Testis (tissue), 3 donors: ENCODE results near the gene VMAC. TPM values are rescaled to one million over a fixed set of nuclear protein-coding genes. Genes with fewer than 3 reads are reported as not detected.

ENCODE experiments used
- DNase-seq: peaks from one replicate; pipeline ENCODE4 v3.0.0-alpha.2; 2019
- H3K27ac ChIP-seq, 2 donors: fragments of 200-600 bp; sonication (generic); one replicate each; pipeline ENCODE4 v1.5.1; 2019
- H3K27me3 ChIP-seq: fragments of 200-600 bp; sonication (generic); one replicate; pipeline ENCODE4 v1.5.1; 2019
- H3K36me3 ChIP-seq: fragments of 200-600 bp; sonication (generic); one replicate; pipeline ENCODE4 v1.5.1; 2017; ENCODE audit warnings: low read depth; ENCODE audit errors: missing control alignments
- H3K4me1 ChIP-seq: fragments of 200-600 bp; sonication (generic); one replicate; pipeline ENCODE4 v1.5.1; 2019
- H3K4me3 ChIP-seq, 2 donors: fragments of 200-600 bp; sonication (generic); one replicate each; pipeline ENCODE4 v1.5.1; 2017 to 2019
- H3K9me3 ChIP-seq: fragments of 200-600 bp; sonication (generic); one replicate; pipeline ENCODE4 v1.5.1; 2017
- POLR2A ChIP-seq: fragments of 450-650 bp; IDR thresholded peaks from one replicate; pipeline ENCODE4 v1.6.1; 2017; ENCODE audit warnings: antibody characterized with exemption, mild to moderate bottlenecking, moderate library complexity
- WGBS, 2 donors: methylation state at CpG; one replicate each; pipeline ENCODE4 v1.1.5; 2018; 5-methylcytosine and 5-hydroxymethylcytosine counted together
- intact Hi-C: fragments of 100-400 bp; cut with DNase I; formaldehyde crosslinking; loops from one replicate; pipeline ENCODE4 v1.15.1; 2023; ENCODE audit warnings: low total_unique reads
- polyA plus RNA-seq: library from polyadenylated mRNA; stranded (reverse); fragments of 350-450 nt; fragmentation: Illumina TruSeq; extraction: RNeasy Lipid Tissue Mini Kit (QIAGEN cat#74804); gene quantifications from one replicate; pipeline ENCODE4 v1.2.3, GENCODE V29; 2014; ENCODE audit warnings: low read depth, low replicate concordance; ENCODE audit not compliant: insufficient read depth
- total RNA-seq, 2 donors: library from RNA; depleted of rRNA; stranded (reverse); fragments of >200 nt; gene quantifications; one replicate each; pipeline ENCODE4 v1.2.3, GENCODE V29; 2016
- TF ChIP-seq, protein P1 (sequence below), 3 experiments: fragments of 450-650 bp in 2 of 3; fragments of 200-600 bp in 1 of 3; sonication (generic) in 1 of 3; IDR thresholded peaks; one replicate each; pipeline ENCODE4 v1.5.1; 2016 to 2019; ENCODE audit warnings: antibody characterized with exemption in 3 of 3, mild to moderate bottlenecking in 2 of 3, moderate library complexity in 1 of 3

The VMAC gene
- total and polyA plus RNA-seq, 3 donors from 2014 or later = 3.4 to 7.7 (median 7.4) TPM

DNA sequence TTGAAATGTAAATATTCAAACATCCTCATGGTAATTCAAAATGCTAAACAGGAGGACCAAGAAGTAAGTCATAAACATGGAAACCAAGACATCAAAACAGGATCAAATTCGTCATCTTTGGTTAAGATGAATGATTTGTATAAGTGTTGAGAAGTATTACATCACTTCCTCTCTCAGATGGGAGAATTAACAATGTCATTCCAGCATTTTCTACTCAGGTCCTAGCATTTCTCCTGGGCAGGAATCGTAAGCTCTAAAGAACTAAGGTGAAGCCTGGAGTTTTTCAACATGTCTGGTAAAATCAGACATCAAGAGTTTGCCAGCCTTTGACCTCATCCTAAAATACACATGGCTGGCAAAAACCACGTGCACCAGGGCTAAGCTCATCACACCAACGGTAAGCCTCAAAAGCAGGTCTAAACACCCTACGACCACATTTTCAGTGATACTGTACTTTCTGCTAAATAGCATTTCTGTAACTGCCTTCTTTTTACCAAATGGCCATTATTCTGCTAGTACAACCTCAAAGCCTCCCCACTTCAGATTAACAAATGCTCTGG is 48.4 kb downstream of the VMAC start:
- intact Hi-C loops = no loop called here
- no peak for TF ChIP-seq POLR2A
- TF ChIP-seq, protein P1, sequence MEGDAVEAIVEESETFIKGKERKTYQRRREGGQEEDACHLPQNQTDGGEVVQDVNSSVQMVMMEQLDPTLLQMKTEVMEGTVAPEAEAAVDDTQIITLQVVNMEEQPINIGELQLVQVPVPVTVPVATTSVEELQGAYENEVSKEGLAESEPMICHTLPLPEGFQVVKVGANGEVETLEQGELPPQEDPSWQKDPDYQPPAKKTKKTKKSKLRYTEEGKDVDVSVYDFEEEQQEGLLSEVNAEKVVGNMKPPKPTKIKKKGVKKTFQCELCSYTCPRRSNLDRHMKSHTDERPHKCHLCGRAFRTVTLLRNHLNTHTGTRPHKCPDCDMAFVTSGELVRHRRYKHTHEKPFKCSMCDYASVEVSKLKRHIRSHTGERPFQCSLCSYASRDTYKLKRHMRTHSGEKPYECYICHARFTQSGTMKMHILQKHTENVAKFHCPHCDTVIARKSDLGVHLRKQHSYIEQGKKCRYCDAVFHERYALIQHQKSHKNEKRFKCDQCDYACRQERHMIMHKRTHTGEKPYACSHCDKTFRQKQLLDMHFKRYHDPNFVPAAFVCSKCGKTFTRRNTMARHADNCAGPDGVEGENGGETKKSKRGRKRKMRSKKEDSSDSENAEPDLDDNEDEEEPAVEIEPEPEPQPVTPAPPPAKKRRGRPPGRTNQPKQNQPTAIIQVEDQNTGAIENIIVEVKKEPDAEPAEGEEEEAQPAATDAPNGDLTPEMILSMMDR (IDR thresholded peaks at IDR 0.05) = no peak
- H3K27ac ChIP-seq = no peak overlapping the region
- H3K9me3 ChIP-seq = no peaks in the 10 kb centered on the region
- DNase-seq = no peak
- no peaks in the 10 kb centered on the region for H3K36me3 ChIP-seq
- H3K4me3 ChIP-seq = no peak overlapping the region
- peaks cover 39% of the 10 kb centered on the region for H3K4me1 ChIP-seq
- H3K27me3 ChIP-seq = no peaks in the 10 kb centered on the region
- WGBS, 2 donors = 83 to 90% methylated on average over 5 of the region's 5 CpGs

- TF ChIP-seq, protein P1 (IDR thresholded peaks at IDR 0.05) = no peak
- no peak for TF ChIP-seq POLR2A
- H3K4me1 ChIP-seq = peaks cover 33% of the 10 kb centered on the region
These were observed 49.1 kb downstream of the VMAC start for GRCh38 chr19:5953680-5954213.

DNA sequence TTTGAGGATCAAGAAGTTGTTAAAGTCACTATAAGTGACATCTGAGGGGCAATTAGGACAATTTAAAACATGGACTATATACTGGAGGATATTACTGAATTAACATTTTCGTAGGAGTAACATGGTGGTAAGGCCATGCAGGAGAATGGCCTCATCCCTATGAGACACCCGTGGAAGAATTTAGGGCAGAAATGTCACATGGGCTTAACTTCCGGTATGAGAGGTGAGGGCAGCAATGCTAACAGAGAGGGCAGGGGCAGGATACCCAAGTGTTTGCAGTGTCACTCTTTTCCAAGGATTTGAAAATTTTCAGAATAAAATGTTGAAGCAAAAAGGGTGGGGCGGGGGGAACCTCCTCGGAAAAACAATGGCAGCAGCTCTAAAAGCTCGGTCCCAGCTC is 49.6 kb downstream of the VMAC start:
- no peak overlapping the region for H3K4me3 ChIP-seq
- intact Hi-C loops = no loop called here
- 66 to 67% methylated on average over 6 of the region's 6 CpGs for WGBS, 2 donors

More at GRCh38 chr19:5953680-5954213, 49.1 kb downstream of the VMAC start:
- no peaks in the 10 kb centered on the region for H3K9me3 ChIP-seq
- H3K27me3 ChIP-seq = no peaks in the 10 kb centered on the region
- DNase-seq = no peak
- H3K36me3 ChIP-seq = no peaks in the 10 kb centered on the region
- no peak overlapping the region for H3K27ac ChIP-seq
- WGBS, 2 donors = 66 to 70% methylated on average over 17 of the region's 17 CpGs
- intact Hi-C loops = no loop called here
- no peak overlapping the region for H3K4me3 ChIP-seq

DNA sequence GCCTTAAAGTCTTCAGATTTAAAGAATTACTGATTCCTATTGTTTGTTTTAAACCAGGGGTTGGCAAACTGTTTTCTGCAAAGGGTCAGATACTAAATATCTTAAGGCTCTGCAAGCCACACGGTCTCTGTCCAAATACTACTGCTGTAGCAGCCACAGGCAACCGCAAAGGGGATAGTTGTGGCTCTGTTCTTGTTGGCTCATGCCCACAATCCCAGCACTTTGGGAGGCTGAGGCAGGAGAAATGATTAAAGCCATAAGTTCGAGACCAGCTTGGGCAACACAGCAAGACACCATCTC is 50.9 kb downstream of the VMAC start:
- intact Hi-C loops = no loop called here
- H3K27ac ChIP-seq = no peak overlapping the region
- no peak for DNase-seq

More for the DNA sequence above, 49.6 kb downstream of the VMAC start:
- H3K27me3 ChIP-seq = no peaks in the 10 kb centered on the region
- TF ChIP-seq POLR2A = no peak
- TF ChIP-seq, protein P1 (IDR thresholded peaks at IDR 0.05) = no peak
- DNase-seq = no peak
- no peak overlapping the region for H3K27ac ChIP-seq
- peaks cover 33% of the 10 kb centered on the region for H3K4me1 ChIP-seq
- H3K36me3 ChIP-seq = no peaks in the 10 kb centered on the region
- H3K9me3 ChIP-seq = no peaks in the 10 kb centered on the region

More for the DNA sequence above, 50.9 kb downstream of the VMAC start:
- H3K27me3 ChIP-seq = no peaks in the 10 kb centered on the region
- peaks cover 38% of the 10 kb centered on the region for H3K4me1 ChIP-seq
- H3K9me3 ChIP-seq = no peaks in the 10 kb centered on the region
- 63 to 75% methylated on average over 3 of the region's 3 CpGs for WGBS, 2 donors
- no peaks in the 10 kb centered on the region for H3K36me3 ChIP-seq
- TF ChIP-seq POLR2A = no peak
- TF ChIP-seq, protein P1 (IDR thresholded peaks at IDR 0.05) = no peak
- no peak overlapping the region for H3K4me3 ChIP-seq
